Stimulated activated CD8-positive, alpha-beta memory T cell treated with anti-CD3 and anti-CD28 coated beads, Interleukin-15, amount 100 ng/mL, for 4 hours (primary cell): ENCODE data around the gene LRRC56.
"Not testable (repeated sequence)": the region's sequence is repeated elsewhere in the genome, so short reads cannot be mapped to it uniquely, and the experiment has no call there.

ENCODE experiments used
- DNase-seq, 2 donors: peaks; one replicate each; pipeline ENCODE4 v3.0.0-alpha.2; 2020; ENCODE audit warnings: low read depth in 2 of 2

The LRRC56 gene

GRCh38 chr11:559712-560304 lies 22.5 kb downstream of the LRRC56 start:
- DNase-seq: no peak

- DNase-seq: peak; percentile 88 to 92
These were observed 23.2 kb downstream of the LRRC56 start, which contains the start of the genes LMNTD2 and RASSF7 for GRCh38 chr11:560305-561147. Gene LMNTD2 (minus strand): TSS chr11:560738. CDS start chr11:560716, 22 bp downstream. Gene RASSF7 (plus strand): TSS chr11:560970. CDS start chr11:561769, 799 bp downstream.

GRCh38 chr11:561148-562003 lies 24.0 kb downstream of the LRRC56 start:
- no peak for DNase-seq

GRCh38 chr11:562046-562645 lies 24.8 kb downstream of the LRRC56 start:
- no peak for DNase-seq

DNA sequence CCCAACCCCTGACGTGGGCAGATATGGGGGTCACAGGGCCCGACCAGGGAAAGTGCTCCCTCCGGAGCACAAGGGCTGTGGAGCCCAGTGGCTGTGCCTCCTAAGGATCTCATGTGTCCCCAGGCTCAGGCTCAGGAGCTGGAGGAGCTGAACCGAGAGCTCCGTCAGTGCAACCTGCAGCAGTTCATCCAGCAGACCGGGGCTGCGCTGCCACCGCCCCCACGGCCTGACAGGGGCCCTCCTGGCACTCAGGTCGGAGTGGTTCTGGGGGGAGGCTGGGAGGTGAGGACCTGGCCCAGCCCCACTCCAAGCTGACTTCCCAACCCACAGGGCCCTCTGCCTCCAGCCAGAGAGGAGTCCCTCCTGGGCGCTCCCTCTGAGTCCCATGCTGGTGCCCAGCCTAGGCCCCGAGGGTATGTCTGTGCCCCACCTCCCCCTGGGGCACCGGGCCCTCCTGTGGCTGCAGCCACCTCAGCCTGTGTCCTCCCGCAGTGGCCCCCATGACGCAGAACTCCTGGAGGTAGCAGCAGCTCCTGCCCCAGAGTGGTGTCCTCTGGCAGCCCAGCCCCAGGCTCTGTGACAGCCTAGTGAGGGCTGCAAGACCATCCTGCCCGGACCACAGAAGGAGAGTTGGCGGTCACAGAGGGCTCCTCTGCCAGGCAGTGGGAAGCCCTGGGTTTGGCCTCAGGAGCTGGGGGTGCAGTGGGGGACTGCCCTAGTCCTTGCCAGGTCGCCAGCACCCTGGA lies 25.9 kb downstream of the LRRC56 start:
- DNase-seq: no peak

DNA sequence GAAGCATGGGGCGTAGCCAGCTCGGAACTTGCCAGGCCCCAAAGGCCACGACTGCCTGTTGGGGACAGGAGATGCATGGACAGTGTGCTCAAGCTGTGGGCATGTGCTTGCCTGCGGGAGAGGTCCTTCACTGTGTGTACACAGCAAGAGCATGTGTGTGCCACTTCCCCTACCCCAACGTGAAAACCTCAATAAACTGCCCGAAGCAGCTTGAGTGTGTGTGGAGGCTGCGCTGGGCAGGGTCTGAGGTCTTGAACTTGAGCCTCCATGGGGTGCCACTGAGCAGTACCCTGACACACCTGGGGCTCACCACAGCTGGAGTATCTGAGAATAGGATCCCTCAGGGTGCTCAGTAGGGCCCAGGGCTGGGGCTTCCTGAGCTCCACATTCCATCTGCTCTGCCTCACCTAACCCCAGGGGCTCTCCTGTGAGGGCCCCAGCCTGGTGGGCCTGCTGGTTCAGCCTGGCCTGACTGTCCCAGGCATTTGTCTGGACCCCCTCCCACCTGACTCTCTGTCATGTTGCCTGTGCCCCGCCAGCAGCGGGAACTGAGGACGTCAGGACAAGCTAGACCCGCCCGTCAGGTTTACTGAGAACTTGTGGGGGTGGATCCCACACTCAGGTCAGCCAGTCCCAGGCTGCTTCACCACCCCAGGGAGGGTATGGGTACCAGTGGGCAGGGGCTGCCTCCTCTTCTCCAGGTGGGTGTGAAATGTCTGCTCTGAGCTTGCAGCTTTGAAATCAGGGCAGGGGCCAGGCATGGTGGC lies 26.7 kb downstream of the LRRC56 start:
- no peak for DNase-seq

DNA sequence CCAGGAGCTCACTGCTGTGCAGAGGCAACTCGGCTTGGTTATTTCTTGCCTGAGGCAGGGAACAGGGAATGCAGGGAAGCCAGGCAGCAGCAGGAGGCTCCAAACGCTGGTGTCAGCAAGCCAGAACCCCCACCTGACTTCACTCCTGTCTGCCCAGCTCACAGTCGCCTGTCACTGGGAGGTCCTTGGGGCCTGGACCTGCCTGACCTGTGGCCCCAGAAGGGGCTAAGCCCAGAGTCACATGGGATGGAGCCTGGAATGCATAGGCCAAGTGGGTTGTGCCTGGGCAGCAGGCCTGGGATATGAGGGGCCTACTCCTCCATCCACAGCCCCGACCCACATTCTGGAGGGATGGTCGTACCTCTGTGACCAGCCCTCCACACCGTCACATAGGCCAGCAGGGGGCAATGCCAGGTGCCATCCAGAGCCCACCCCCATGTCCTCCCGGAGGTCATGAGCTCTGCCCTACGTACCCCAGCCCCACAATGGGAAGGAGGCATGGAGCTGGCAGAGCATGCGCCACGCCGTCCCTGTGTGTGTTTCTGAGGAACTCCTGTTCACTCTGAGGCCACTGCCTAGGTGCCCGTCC lies 28.7 kb downstream of the LRRC56 start:
- no peak for DNase-seq

GRCh38 chr11:567011-567628 lies 29.8 kb downstream of the LRRC56 start:
- no peak for DNase-seq

DNA sequence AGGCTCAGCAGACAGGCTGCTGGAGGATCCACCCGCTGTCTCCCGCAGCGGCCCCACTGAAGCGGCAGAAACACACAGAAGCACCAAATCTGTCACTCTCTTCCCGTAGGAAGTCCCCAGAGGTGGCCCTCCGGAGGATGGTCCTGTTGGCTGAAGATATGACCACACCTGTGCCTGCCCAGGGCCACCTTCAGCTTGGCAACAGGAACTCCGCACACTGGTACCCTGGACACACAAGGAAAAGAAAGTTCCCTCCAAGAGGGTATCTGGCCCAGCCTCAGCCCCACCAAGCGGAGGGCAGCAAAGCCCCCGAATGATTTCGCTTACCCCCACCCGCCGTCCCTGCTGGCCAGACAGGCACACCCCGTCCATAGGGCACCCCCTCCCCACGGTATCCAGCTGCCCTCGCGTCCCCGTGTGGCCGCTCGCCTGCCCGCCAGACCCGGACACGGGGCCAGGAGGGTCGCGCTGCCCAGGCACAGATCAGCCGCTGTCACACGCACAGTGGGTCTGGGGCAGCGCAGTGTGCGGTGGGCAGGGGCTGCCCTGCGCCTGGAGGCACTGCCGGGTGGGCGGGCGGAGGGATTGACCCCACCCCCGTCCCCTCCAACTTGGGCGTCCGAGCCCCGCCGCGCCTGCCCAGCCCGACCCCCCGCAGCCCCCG lies 30.4 kb downstream of the LRRC56 start:
- no peak for DNase-seq

DNA sequence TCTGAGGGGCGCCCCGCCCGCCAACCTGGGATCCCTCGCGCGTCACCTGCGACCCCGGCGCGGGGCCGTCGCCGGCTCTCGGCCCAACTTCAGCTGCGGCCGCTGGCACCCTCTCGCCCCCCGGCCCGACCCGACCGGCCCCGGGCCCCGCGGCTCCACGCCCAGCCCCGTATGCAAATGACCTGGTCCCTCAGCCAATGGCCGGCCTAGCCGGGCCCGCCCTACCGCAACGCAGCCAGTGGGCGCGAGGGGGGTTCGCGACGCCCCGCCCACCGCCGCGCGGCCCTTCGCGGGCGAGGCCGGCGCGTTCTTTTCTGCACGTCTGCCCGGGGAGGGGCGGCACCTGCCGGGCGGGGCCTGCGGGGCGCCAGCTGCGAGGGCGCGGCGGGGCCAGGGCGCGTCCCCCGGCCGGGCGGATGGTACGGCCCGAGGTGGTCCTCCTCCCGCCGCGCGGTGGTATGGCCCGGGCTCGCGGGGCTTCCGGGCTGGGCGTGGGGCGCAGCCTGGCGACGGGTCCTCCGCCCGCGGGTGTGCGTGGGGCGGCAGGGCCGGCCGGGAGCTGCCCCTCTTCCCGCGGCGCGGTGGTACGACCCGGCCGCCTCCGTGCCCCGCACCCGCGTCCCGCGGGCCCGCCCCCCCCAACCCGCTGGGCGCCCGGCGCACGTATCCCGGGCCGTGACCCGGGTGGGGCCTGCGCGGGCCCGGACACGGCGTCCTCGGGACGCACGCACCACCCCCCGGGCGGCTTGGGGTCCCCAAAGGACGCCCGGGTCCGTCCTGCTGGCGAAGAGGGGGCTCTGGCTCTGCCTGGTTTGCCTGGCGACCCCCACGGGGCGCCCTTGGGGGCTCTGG lies 31.2 kb downstream of the LRRC56 start:
- peak; percentile 77 to 81 for DNase-seq

DNA sequence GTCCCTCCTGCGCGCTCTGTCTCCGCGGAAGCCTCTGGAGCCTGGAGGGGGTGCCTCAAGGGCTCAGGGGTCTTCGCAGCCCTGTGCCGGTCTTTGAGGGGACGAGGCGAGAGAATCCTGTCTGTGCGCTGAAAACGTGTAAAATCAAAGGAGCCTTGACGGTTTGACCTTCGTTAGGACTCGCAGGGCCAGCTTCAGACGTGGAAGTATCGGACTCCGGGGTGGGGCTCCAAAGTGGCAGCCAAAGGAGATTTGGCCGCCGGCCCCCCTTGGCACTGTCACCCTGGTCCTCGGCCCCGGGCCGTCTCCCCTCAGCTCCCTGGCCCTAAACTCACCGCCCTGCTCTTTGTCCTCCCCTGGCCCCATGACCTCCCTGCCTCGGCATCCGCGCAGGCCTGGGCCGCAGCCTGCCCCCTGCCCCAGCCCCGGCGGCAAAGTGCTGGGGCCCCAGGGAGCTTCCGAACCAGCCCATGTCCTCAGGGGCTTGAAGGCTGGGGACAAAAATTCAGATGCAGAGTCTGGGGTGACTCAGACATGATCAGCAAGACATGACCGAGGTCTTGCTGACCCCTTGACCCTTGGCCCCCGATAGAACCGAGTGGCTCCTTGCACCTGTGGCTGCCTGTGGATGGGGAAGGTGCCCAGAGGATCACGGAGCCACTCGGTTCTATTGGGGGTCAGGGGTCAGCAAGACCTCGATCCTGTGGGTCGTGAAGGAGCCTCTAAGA lies 32.0 kb downstream of the LRRC56 start:
- no peak for DNase-seq

GRCh38 chr11:571802-572185 lies 34.5 kb downstream of the LRRC56 start:
- no peak for DNase-seq

- no peak for DNase-seq
These were observed 35.9 kb downstream of the LRRC56 start for GRCh38 chr11:573146-573759.

GRCh38 chr11:574031-574570 lies 36.8 kb downstream of the LRRC56 start:
- DNase-seq: not testable (repeated sequence)

GRCh38 chr11:574632-575312 lies 37.4 kb downstream of the LRRC56 start:
- DNase-seq: no peak
